HG03571 (cell line): ENCODE measurements around the gene AUTS2.

Experiments used
- ATAC-seq: cut with Tn5 transposase; IDR thresholded peaks from one replicate; pipeline ENCODE4 v1.9.1; 2021; ENCODE audit not compliant: unreplicated experiment

The AUTS2 gene

DNA sequence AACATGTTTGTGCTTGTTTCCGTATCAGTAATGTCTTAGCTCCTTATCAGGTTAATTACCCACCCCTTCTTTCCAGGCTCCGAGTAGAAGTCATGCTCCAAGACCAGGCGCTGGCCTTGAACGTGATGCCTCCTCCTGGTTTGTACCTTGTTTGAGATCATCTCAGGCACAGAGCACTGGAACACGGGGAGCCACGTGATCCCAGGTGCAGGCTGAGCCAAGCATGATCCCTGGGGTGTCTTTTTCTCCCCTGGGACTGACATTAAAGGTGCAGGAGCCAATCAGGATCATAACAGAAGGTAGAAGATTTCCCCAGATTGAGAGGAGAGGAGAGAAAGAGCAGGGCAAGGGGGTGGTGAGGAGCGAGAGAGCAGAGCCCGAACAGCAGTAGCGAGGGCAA is 907.6 kb downstream of the AUTS2 start:
- no peak for ATAC-seq

DNA sequence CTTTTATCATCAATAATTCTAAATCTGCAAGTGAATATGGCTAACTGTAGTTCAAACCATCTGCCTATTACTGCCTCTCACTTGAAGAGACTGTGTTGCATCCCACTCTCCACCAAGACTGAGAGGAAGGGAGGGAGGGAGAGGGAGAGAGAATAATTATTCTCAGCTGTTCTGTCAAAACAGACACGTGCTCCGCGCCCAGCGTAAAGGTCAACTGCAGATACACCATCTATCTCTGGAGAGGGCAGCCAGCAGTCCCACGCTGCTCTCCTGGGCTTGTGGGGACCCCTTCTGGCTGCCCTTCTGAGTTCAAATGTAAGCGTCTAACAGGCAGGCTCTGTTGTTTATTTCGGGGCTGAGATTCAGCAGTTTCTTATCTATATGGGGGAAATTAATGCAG is 908.2 kb downstream of the AUTS2 start:
- no peak for ATAC-seq

DNA sequence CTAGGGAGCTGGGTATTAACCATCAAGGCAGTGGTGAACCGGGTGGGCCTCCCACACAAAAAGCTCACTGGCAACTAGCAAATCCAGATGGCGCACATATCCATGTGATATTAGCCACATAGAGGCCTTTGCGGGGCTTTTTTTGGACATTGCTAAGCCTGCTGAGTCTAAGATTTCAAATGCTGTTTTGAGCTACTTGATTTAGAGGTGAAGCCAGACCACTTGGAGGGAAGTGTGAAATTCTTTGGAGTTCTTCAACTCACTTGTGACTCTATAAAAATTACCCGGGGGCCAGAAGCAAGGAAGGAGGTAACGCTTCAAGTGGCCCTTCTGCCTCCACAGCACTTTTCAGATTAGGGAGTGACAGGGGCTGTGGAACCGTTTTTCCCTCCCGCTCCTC is 913.9 kb downstream of the AUTS2 start:
- no peak for ATAC-seq

DNA sequence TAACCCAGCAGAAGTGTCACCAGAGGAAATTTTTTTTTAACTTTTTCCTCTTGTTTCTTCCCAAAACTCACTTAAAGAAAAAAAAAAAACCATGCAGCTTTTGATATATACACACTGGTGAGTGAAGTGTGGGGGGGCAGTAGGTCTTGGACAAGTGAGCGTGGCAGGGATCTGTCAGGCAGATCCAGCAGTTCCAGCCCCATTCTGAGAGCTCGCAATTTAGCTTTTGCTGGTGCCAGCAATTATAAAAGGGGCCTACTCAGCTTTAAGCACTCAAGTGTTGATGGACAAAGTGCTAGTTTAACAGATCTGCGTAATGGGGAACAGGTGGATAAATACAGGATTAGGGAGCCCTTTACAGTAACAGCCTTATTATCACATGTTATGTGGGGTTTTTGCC is 914.5 kb downstream of the AUTS2 start:
- ATAC-seq = no peak

DNA sequence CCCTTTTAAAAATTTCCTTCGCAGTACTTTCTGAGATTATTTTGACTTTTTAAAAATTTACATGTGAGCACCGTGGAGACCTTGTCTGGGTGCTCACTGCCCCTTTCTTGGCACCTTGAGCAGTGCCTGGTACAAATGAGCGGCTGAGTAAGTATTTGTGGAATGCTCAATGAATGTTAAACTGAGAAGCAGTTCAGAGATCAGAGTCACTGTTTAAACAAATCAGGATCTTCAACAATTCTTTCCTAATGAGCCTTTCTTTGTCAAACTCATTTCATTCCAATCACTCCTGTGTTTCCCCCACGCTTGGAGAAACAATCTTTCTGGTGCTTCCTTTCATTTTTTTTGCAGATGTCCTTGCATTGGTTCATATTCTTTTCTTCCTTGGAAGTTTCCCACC is 922.3 kb downstream of the AUTS2 start:
- no peak for ATAC-seq

DNA sequence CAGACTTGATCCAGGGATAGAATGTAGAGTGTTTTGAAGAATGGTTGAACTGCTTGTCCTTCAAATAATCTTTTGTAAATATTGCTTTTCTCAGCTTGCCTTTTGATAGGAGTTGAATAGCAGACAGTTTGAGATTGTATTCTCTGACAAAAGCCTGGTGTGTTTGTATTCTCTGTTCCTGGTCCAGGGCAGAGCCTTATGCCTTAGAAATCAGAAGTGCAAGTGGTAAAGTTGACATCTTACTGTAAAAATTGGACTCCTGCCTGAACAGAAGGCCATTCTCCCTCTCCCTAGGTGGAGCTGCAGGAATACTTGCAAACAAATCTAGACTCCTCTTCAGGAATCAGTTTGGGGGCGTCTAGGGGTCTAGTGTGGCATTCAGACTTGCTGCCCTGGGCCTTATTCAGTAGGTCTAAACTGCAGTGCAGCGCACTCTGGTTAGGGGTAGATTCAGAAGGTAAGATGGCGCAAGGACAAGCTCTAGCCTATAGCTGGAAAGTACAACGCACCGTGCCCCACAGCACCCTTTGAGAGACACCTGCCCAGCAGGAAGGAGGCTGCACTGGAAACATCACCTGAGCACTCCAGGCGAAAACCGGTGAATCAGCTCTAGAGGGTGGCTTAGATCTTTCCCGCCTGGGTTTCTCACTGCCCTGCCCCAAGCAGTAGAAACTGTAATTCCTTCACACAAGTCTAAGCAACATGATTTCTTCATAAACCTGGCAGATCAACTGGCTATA is 925.1 kb downstream of the AUTS2 start:
- no peak for ATAC-seq

DNA sequence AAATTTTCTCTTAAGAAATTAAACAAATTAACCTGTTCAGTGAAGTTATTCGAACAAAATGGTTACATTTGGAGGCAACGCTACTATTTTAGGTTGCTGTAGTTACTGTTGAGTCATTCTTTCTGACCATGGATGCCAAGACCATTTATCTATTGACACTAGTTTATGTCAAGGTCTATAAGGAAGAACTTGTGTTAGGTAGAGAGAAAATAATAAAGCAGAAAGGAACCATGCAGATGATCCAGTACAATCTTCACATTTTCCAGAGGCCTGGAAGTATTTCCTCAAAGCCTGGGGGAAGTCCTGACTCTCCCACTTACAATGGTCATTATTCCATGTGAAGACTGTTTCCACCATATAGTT is 925.7 kb downstream of the AUTS2 start:
- ATAC-seq = no peak

DNA sequence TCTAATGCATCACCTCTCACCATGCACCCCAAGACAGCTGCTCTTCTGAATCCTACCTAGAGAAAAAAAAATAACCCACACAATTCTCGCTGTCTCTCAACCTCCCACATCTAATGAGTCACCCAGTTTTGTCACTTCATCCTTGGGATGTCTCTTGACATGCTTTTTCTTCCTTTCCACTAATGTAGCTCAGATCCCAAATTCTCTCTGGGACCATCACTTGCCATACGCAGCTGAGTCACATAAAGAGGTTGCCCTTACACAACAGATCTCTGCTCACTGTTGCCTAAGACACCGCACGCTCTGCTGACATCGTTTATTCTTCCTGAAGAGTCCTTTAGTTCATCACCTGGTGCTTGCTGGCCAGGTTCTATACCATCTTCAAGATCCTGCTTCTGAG is 927.7 kb downstream of the AUTS2 start:
- ATAC-seq = no peak

DNA sequence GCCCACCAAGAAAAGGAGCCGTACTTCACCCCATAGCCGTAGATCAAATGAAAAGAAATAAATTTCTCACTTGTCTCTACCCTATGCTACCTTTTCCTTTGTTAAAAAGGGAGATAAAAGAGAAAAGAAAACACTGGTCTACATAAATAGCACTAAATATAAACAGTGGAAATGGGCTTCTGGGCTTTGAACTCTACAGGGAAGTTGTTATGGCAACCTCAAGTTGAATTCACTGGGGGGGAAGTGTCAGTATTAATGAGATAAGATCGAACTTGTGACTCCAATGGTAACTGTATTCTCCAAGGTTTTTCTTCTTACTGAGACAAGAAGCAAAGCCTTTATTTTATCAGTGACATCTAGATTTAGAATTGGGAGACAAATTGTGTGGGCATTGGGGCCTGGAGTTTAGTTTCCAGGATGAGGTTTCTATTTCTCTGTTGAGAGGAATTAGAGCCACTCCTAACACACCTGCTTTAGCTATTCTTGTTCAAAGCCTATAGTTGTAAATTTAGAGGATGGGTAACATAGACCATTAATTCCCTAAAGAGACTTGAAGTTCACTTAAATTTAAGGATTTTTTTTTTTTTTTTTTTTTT is 929.3 kb downstream of the AUTS2 start:
- ATAC-seq = no peak

DNA sequence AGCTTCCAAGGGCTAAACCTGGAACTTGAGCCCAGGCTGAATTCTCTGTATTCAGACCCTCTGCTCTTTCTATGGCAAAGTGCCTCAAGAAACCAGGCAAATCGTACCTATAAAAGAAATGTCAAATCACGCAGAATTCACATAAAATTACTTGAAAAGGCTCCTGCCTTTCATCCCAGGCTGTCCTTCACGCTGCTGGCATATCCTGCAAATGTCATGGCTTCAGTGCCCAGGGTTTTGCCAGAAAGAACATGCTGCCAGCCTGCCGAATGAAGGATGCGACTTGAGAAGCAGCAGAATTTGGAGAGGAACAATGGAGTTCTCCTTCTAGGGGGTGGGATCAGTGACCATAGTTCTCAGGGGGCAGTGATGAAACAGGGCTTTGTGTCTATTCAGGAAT is 931.2 kb downstream of the AUTS2 start:
- no peak for ATAC-seq

DNA sequence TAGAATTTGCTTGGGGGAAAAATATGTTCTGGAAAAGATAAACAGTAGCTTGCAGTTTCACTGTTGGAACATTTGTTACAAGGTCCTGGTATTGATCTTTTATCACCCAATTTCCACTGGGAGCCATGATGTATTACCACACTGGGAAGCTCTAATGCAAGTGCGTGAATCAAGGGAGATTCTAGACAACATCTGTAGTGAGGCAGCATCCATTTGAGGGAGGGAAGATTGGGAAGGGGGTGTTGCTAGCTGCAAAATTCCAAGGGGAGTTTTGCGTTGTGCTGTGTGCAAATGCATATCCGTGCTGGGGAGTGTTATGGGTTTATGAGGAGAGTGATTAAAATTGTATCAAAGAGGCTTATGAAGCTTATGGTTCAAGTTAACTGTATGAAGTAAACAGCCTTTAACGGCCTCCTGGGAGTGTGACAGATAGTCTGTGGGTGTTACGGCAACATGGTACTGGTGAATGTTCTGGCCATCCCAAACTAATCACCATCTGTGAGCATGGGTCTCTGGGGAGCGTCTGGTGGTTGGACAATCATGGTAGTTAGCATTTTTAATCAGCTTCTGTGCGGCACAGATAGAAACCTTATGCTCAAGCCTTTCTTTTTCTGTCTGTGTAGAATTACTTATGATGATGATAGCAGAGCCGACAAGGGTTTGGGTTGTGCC is 931.8 kb downstream of the AUTS2 start:
- no peak for ATAC-seq

DNA sequence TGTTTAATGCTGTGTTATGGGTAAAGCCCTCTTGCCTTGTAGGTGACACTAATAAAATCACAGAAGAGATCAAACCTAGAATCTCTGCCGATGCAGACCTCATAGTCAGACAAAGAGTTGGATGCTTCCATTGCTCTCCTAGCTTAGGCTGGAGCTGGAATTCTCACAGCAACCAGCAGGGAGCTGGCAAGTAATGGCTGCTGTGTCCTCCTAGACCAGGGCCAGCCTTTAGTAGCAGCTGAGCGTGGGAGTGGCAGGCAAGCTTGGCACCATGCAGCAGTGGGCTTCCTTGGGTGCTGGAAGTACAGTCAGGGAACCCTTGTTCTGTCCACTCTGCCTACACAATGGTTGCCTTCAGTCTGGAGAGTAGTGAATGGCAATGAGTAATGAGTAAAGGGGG is 935.3 kb downstream of the AUTS2 start:
- ATAC-seq = no peak

DNA sequence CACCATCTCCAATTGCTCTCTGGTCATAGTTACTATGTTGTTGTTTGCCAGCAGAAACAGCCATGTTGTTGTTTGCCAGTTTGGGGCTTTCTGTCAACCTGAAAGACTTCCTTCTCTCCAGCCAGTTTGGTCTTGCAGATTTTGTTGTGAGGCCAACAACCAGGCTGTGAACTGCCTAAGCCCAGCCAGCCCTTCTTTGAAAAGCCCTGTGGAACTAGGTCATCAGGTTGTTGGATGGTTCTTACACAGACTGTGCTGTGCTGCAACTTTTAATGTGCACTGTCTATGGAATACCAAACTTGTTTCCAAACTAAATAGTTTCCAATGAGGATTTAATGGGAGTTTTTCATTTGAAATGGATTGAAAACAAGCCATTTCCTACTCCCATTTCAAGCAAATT is 940.9 kb downstream of the AUTS2 start:
- ATAC-seq = no peak

DNA sequence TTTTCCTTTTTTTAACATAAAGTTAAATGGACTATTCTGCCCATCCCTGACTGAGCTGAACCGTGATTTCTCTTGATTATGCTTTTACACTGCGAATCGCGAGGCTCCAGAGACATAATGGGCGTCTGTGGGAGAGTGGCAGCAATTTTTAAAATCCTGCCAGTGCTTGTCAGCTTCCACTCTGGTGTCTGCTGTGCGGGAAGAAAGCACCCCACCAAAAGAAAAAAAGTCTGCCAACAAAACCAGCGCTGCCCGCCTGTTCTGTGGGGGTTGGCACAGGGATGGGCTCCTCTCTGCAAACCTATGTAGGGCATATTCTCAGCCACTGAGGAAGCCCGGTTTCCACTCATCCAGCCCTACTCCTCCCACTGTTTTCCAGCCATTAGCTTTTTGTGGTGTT is 941.3 kb downstream of the AUTS2 start:
- no peak for ATAC-seq

DNA sequence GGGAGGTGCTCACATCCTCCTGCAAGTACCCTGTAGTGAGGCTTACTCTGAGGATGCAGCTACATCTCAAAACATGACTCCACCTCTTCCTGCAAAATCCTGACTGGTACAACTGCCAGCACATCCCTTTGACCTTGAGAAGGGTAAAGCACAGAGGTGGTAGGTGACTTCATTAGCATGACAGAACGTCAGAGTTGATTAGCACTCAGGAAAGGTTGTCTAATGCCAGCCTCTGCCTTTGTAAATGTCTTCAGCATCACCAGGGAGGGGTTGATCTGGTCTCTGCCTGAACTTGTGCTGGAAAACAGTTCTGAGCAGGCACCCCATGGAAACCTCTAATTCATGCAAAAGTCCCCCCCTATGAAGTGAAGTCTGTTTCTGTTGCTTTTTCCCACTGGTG is 942.4 kb downstream of the AUTS2 start:
- ATAC-seq = no peak

DNA sequence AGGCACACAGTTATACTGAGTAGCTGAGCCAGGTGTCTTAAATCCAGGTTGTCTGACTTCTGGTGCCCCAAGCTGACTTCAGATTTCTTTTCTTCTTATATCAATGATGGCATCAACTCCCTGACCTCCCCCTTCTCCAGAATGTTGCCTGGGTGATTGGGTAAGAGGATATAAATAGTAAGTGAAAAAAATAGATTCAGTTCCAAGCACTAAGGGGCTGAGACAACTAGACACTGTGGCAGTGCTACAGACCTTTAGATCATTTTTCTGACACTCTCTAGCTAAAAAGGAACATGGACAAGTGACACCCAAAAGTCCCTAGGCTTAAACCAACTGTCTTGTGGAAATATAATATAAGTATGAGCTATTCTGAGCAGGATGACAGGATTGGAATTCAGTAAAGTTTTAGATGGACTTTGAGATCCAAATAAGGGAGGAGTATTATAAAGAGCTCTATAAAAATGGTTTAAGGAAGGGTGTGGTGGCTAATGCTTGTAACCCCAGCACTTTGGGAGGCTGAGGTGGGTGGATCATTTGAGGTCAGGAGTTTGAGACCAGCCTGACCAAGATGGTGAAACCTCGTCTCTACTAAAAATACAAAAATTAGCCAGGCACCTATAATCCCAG is 944.6 kb downstream of the AUTS2 start:
- no peak for ATAC-seq

DNA sequence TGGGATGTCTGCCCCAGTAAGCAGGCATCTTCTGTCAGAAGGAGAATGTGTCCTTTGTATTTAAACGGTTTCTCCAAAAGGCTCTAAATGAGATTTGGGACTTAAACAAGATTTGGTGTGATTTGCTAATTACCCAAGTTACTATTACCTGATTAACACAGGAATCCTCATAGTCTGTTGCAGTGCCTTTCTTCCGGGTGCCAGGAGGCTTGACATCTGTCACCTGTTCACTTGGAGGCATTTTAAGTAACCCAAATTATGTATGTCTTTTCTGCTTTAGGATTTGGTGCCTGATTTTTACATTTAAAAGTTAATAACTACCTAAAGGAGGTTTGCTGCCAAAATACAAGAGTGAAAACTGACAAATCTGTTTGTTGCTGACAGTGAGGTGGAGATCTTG is 945.7 kb downstream of the AUTS2 start:
- no peak for ATAC-seq

DNA sequence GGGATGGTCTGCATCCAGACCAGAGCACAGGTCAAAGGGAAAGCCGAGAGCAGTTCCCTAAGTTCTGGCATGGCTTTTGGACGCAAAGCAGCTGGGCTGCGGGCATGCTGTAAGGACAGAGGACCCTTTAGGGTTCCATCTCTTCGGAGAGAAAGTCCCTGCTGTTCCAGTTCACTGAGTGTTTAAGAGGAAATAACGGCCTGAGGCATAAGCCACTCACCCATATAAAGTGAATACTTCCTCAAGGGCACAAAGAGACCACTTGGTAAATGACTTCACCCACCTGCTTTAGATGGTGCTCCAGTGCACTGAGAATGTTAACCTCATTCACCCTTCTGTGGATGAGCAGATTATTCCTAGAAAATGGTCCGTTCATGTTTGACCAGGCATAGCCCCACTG is 946.9 kb downstream of the AUTS2 start:
- ATAC-seq = no peak

DNA sequence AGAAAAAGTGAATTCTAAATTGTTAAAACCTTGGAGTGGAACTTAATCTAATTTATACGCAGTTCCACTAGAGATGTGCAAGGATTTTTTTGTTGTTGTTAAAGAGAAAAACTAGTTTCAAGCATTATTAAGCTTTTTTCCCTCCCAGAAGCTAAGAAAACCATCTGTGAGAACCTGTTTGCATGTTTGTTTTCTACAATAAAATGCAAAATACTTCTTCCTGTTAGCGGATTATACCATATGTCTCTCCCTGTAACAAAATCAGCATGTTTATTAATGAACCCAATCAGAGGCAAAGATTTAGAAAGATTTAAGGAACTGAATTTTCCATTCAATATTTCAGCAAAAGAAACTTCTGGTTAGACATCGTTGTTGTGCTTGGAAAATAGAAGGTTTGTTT is 953.9 kb downstream of the AUTS2 start:
- ATAC-seq = no peak

DNA sequence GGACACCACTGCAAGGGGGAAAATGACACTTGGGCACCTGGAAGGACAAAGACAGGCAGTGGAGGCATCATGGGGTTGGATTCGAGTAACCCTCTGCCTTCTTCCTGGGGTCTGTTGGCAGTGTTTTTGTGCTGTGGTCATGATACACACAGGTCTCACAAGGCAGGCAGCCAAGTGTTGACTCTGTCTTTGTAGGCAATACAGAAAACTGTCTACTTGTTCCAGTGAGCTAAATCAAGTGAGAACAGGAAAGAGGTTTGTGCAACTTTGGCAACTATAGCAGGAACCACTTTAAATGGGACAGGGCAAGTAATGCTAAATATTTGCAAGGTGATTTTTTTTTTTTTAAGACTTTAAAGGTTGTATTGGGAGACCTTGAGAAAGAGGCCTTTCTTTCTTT is 955.1 kb downstream of the AUTS2 start:
- no peak for ATAC-seq

DNA sequence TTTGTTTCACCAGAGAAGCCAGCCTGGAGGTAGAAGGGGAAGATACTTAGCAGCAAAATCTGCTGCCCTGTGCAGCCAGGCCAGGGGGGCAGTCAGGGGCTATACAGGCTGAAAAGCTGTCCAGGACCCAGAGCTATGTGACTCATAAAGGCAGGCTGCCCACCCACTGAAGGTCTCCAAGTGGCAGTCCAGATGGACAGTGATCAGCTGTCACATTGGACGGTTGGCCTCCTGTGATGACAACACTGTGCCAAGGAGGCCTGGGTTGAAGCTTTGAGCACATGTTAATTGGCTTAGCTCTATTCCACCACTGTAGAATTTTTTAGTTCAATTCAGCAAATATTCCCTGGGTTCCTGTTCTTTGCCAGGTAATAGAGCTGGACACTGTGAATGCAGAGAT is 956.4 kb downstream of the AUTS2 start:
- no peak for ATAC-seq

DNA sequence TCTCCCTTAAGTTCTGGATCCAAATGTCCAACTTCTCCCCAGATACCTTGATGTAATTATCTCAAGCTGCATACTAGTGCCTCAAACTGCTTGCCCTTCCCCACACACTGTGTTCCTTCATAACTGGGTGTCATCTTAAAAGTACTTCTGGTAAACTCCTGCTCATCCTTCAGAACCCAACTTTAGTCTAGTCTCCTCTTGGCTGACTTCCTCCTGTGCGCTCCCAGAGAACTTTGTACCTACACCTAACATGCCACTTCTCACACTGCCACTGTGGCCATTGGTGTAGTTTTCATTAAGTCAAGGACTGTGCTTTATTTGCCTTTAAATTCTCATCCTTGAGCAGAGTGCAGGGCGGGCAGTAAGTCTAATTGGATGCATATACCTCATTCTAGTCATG is 958.5 kb downstream of the AUTS2 start:
- no peak for ATAC-seq
